IMR-90 (cell line): ENCODE measurements around the gene B3GLCT. TPM values are rescaled to one million over a fixed set of nuclear protein-coding genes. Genes with fewer than 3 reads are reported as not detected.

Experiments used
- ATAC-seq: fragments of 200-7000 bp; cut with Tn5 transposase; 2 replicates; pipeline ENCODE4 v1.9.1; 2020; ENCODE audit warnings: low read depth, mild to moderate bottlenecking, moderate library complexity
- BruUV-seq: library from RNA; stranded (reverse); fragments of 400-500 nt; replicated peaks from 2 replicates; lab custom pipeline; 2021; lab: Mats Ljungman, UMichigan
- CTCF ChIA-PET: fragments of 300-600 bp; formaldehyde crosslinking; extraction: SDS; loops from one replicate; lab custom pipeline; 2021; ENCODE audit warnings: antibody characterized with exemption; lab: Yijun Ruan, JAX
- POLR2A ChIA-PET: fragments of 300-600 bp; sonication (Branson Sonifier 250); formaldehyde crosslinking; loops from one replicate; lab custom pipeline; 2022; ENCODE audit warnings: antibody characterized with exemption; ENCODE audit not compliant: unreplicated experiment; lab: Charles Lee
- DNase-seq: peaks from one replicate; pipeline ENCODE4 v3.0.0; 2013
- H2AFZ ChIP-seq: replicated peaks from 2 replicates; pipeline ENCODE3; 2013; ENCODE audit warnings: low read length, mild to moderate bottlenecking; ENCODE audit not compliant: poor library complexity
- H2AK5ac ChIP-seq: 2 replicates; pipeline ENCODE4 v1.6.1; 2013; ENCODE audit warnings: low read depth, low read length, inconsistent platforms
- H2AK9ac ChIP-seq: replicated peaks from 2 replicates; pipeline ENCODE3; 2013; ENCODE audit warnings: mild to moderate bottlenecking, low read depth, low read length, moderate library complexity; ENCODE audit not compliant: poor library complexity
- H2BK120ac ChIP-seq: 2 replicates; pipeline ENCODE4 v1.6.1; 2013; ENCODE audit warnings: low read depth, low read length, inconsistent platforms
- H2BK15ac ChIP-seq: 3 replicates; pipeline ENCODE4 v1.6.1; 2013; ENCODE audit warnings: low read depth, low read length, inconsistent platforms
- H2BK20ac ChIP-seq: 2 replicates; pipeline ENCODE4 v1.6.1; 2013; ENCODE audit warnings: low read depth, mild to moderate bottlenecking, inconsistent platforms, low read length, moderate library complexity
- H2BK5ac ChIP-seq: 2 replicates; pipeline ENCODE4 v1.6.1; 2013; ENCODE audit warnings: mild to moderate bottlenecking, low read depth, low read length, inconsistent platforms; ENCODE audit not compliant: poor library complexity, severe bottlenecking
- H3K14ac ChIP-seq: replicated peaks from 2 replicates; pipeline ENCODE4 v1.6.1; 2013; ENCODE audit warnings: low read depth, low read length, inconsistent platforms
- H3K18ac ChIP-seq: 2 replicates; pipeline ENCODE4 v1.6.1; 2013; ENCODE audit warnings: low read depth, low read length, control low read depth
- H3K23ac ChIP-seq: 2 replicates; pipeline ENCODE4 v1.6.1; 2013; ENCODE audit warnings: low read depth, low read length, inconsistent platforms
- H3K27ac ChIP-seq: 2 replicates; pipeline ENCODE4 v1.5.1; 2013; ENCODE audit warnings: mild to moderate bottlenecking, control low read depth, low read length; ENCODE audit not compliant: insufficient read depth
- H3K27me3 ChIP-seq: 2 replicates; pipeline ENCODE4 v1.6.1; 2013; ENCODE audit warnings: low read length; ENCODE audit not compliant: control insufficient read depth, insufficient read depth
- H3K36me3 ChIP-seq: 2 replicates; pipeline ENCODE4 v1.6.1; 2013; ENCODE audit warnings: low read length, mixed read lengths; ENCODE audit not compliant: control insufficient read depth, insufficient read depth
- H3K4ac ChIP-seq: 2 replicates; pipeline ENCODE4 v1.6.1; 2013; ENCODE audit warnings: low read depth, low read length, inconsistent platforms
- H3K4me1 ChIP-seq: 2 replicates; pipeline ENCODE4 v1.6.1; 2013; ENCODE audit warnings: low read length, mixed read lengths; ENCODE audit not compliant: control insufficient read depth, insufficient read depth
- H3K4me2 ChIP-seq: 2 replicates; pipeline ENCODE4 v1.6.1; 2013; ENCODE audit warnings: low read depth, mild to moderate bottlenecking, control low read depth, low read length, moderate library complexity
- H3K4me3 ChIP-seq: 2 replicates; pipeline ENCODE4 v1.5.1; 2013; ENCODE audit warnings: low read depth, mild to moderate bottlenecking, control low read depth, low read length, moderate library complexity; ENCODE audit not compliant: insufficient read depth
- H3K56ac ChIP-seq: 2 replicates; pipeline ENCODE4 v1.6.1; 2013; ENCODE audit warnings: low read length, inconsistent platforms; ENCODE audit not compliant: insufficient read depth; ENCODE audit errors: extremely low read depth
- H3K79me1 ChIP-seq, 2 experiments: 2 replicates each; pipeline ENCODE4 v1.6.1; 2013; ENCODE audit warnings: low read length in 2 of 2, inconsistent platforms in 1 of 2, low read depth in 1 of 2
- H3K9ac ChIP-seq: 2 replicates; pipeline ENCODE4 v1.6.1; 2013; ENCODE audit warnings: low read depth, low read length, control low read depth
- H3K9me1 ChIP-seq: 2 replicates; pipeline ENCODE4 v1.6.1; 2013; ENCODE audit warnings: low read length, inconsistent platforms; ENCODE audit not compliant: insufficient read depth
- H3K9me3 ChIP-seq: 2 replicates; pipeline ENCODE4 v1.6.1; 2013; ENCODE audit warnings: low read length; ENCODE audit not compliant: control insufficient read depth, insufficient read depth
- H4K20me1 ChIP-seq: 2 replicates; pipeline ENCODE4 v1.6.1; 2013; ENCODE audit warnings: low read length, inconsistent platforms; ENCODE audit not compliant: insufficient read depth
- H4K5ac ChIP-seq: 2 replicates; pipeline ENCODE4 v1.6.1; 2013; ENCODE audit warnings: mild to moderate bottlenecking, low read depth, low read length, control low read depth
- H4K8ac ChIP-seq, 2 experiments: 2 replicates each; pipeline ENCODE4 v1.6.1; 2013; ENCODE audit warnings: low read depth in 2 of 2, low read length in 2 of 2, control low read depth in 1 of 2, inconsistent platforms in 1 of 2
- H4K91ac ChIP-seq: 2 replicates; pipeline ENCODE4 v1.6.1; 2013; ENCODE audit warnings: low read depth, low read length, inconsistent platforms; ENCODE audit not compliant: insufficient read depth
- CHD1 ChIP-seq: IDR thresholded peaks from 2 replicates; pipeline ENCODE4 v1.6.1; 2012; ENCODE audit warnings: low read depth, low read length, improper control_type of control experiment
- FOS ChIP-seq: fragments of 150-350 bp; IDR thresholded peaks from 2 replicates; pipeline ENCODE4 v1.6.1; 2016; ENCODE audit warnings: low read depth, low read length
- MAFK ChIP-seq: IDR thresholded peaks from 2 replicates; pipeline ENCODE4 v1.6.1; 2012; ENCODE audit warnings: low read depth, low read length, improper control_type of control experiment
- MXI1 ChIP-seq: IDR thresholded peaks from 2 replicates; pipeline ENCODE4 v1.6.1; 2012; ENCODE audit warnings: low read depth, mild to moderate bottlenecking, low read length, moderate library complexity, borderline replicate concordance
- NFE2L2 ChIP-seq: fragments of 150-350 bp; IDR thresholded peaks from 2 replicates; pipeline ENCODE4 v1.6.1; 2016; ENCODE audit warnings: low read depth, mild to moderate bottlenecking, low read length
- RAD21 ChIP-seq: IDR thresholded peaks from 2 replicates; pipeline ENCODE4 v1.6.1; 2012; ENCODE audit warnings: low read length, improper control_type of control experiment
- RFX5 ChIP-seq: IDR thresholded peaks from 2 replicates; pipeline ENCODE4 v1.8.0; 2012; ENCODE audit warnings: low read depth, mild to moderate bottlenecking, low read length, moderate library complexity
- SMC3 ChIP-seq: fragments of 150-350 bp; IDR thresholded peaks from 2 replicates; pipeline ENCODE4 v1.6.1; 2016; ENCODE audit warnings: low read depth, mild to moderate bottlenecking, antibody characterized with exemption, low read length, moderate library complexity
- WGBS, 2 experiments: methylation state at CpG; one replicate each; pipeline versions ENCODE4 v1.1.5 to v1.1.7; 2013; ENCODE audit warnings: missing lambda C conversion rate in 2 of 2; ENCODE audit not compliant: insufficient read length in 1 of 2; ENCODE audit errors: extremely low coverage in 2 of 2; 5-methylcytosine and 5-hydroxymethylcytosine counted together
- dilution Hi-C: fragments of 300-500 bp; cut with HindIII; formaldehyde crosslinking; loops from one replicate; pipeline ENCODE4 v1.14.3; 2018; ENCODE audit warnings: low sequenced_read_pairs; ENCODE audit not compliant: unreplicated experiment
- in situ Hi-C: fragments of 300-500 bp; cut with MboI; formaldehyde crosslinking; loops from 3 replicates; pipeline ENCODE4 v1.14.3; 2019; ENCODE audit warnings: low sequenced_read_pairs, inconsistent platforms, mixed read lengths
- intact Hi-C: fragments of 100-400 bp; cut with micrococcal nuclease; formaldehyde crosslinking; loops from 2 replicates; pipeline ENCODE4 v1.10.0; 2022
- polyA plus RNA-seq, 3 experiments: library from polyadenylated mRNA; depleted of rRNA; stranded (reverse); fragments of >200 nt; gene quantifications; 2 replicates each; pipeline ENCODE4 v1.2.3, GENCODE V29; 2012; ENCODE audit warnings: low replicate concordance in 1 of 3
- total RNA-seq: library from RNA; depleted of rRNA; stranded (reverse); fragments of >200 nt; gene quantifications from 2 replicates; pipeline ENCODE4 v1.2.3, GENCODE V29; 2012
- TF ChIP-seq, protein P1 (sequence below): conservative IDR thresholded peaks from 2 replicates; pipeline ENCODE4 v1.5.1; 2012; ENCODE audit warnings: mild to moderate bottlenecking, low read depth, low read length, improper control_type of control experiment
- TF ChIP-seq, protein P2 (sequence below): fragments of 150-350 bp; IDR thresholded peaks from 2 replicates; pipeline ENCODE4 v1.6.1; 2017; ENCODE audit warnings: mild to moderate bottlenecking, antibody characterized with exemption, low read length, low read depth
- TF ChIP-seq, protein P3 (sequence below): fragments of 150-350 bp; IDR thresholded peaks from 2 replicates; pipeline ENCODE4 v1.6.1; 2016; ENCODE audit warnings: low read depth, mild to moderate bottlenecking, low read length, moderate library complexity, borderline replicate concordance

B3GLCT gene
- total and polyA plus RNA-seq, 2 of the 4 experiments (the other 2 are of a cell fraction): 2.0 to 4.5 TPM

DNA sequence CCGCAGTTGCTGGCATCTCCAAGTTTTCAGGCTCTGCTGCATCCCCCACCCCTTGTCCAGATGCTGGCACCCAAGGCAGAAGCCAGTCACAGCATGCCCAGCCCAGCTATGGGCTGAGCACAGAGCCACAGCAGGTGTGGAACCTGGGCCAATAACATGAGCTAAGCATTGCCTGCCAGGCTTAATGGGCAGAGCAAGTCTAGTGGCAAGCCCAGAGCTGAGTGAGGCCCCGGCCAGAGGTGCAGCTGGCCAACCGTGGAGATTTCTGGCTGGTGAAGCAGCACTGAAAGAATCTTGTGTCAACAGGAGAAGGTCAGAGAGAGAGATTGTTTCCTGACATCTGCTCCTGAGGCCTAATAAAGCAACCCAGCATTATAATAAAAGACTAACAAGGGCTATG, 111.0 kb downstream of the B3GLCT start:
- Histone ChIP-seq H3K27me3 (no peaks in the 10 kb centered on the region), H3K18ac (no peak overlapping the region), H2AFZ (no peak overlapping the region), H3K56ac (no peak overlapping the region), H3K4me3 (no peak overlapping the region), H4K91ac (no peak overlapping the region), H2BK20ac (no peak overlapping the region), H3K4ac (no peak overlapping the region), H2BK120ac (no peak overlapping the region), H4K5ac (no peak overlapping the region), H3K79me1 (no peaks in the 10 kb centered on the region), H4K8ac (no peak overlapping the region), H2AK5ac (no peak overlapping the region), H3K9me3 (peaks cover 5% of the 10 kb centered on the region), H3K23ac (no peak overlapping the region), H2BK15ac (no peak overlapping the region), H3K27ac (no peak overlapping the region), H2BK5ac (no peak overlapping the region), H2AK9ac (no peak overlapping the region), H3K36me3 (no peaks in the 10 kb centered on the region), H3K4me2 (no peak overlapping the region), H4K20me1 (no peaks in the 10 kb centered on the region), H3K14ac (no peak overlapping the region), H3K9ac (no peak overlapping the region), H3K4me1 (no peaks in the 10 kb centered on the region), H3K9me1 (no peaks in the 10 kb centered on the region)
- intact Hi-C loops (no loop called here), dilution Hi-C loops (no loop called here), in situ Hi-C loops (no loop called here)
- WGBS, 2 experiments: no CpG with 5 or more reads among the region's 3 CpGs
- ChIA-PET POLR2A (no interaction called here), CTCF (no interaction called here)
- TF ChIP-seq SMC3: no peak
- no peak for TF ChIP-seq FOS
- TF ChIP-seq NFE2L2: no peak
- TF ChIP-seq, protein P1, sequence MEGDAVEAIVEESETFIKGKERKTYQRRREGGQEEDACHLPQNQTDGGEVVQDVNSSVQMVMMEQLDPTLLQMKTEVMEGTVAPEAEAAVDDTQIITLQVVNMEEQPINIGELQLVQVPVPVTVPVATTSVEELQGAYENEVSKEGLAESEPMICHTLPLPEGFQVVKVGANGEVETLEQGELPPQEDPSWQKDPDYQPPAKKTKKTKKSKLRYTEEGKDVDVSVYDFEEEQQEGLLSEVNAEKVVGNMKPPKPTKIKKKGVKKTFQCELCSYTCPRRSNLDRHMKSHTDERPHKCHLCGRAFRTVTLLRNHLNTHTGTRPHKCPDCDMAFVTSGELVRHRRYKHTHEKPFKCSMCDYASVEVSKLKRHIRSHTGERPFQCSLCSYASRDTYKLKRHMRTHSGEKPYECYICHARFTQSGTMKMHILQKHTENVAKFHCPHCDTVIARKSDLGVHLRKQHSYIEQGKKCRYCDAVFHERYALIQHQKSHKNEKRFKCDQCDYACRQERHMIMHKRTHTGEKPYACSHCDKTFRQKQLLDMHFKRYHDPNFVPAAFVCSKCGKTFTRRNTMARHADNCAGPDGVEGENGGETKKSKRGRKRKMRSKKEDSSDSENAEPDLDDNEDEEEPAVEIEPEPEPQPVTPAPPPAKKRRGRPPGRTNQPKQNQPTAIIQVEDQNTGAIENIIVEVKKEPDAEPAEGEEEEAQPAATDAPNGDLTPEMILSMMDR: no peak
- TF ChIP-seq RFX5: no peak
- TF ChIP-seq RAD21: no peak
- no peak for TF ChIP-seq MAFK
- TF ChIP-seq, protein P2, sequence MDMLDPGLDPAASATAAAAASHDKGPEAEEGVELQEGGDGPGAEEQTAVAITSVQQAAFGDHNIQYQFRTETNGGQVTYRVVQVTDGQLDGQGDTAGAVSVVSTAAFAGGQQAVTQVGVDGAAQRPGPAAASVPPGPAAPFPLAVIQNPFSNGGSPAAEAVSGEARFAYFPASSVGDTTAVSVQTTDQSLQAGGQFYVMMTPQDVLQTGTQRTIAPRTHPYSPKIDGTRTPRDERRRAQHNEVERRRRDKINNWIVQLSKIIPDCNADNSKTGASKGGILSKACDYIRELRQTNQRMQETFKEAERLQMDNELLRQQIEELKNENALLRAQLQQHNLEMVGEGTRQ: no peak
- no peak for TF ChIP-seq CHD1
- no peak for TF ChIP-seq MXI1
- TF ChIP-seq, protein P3, sequence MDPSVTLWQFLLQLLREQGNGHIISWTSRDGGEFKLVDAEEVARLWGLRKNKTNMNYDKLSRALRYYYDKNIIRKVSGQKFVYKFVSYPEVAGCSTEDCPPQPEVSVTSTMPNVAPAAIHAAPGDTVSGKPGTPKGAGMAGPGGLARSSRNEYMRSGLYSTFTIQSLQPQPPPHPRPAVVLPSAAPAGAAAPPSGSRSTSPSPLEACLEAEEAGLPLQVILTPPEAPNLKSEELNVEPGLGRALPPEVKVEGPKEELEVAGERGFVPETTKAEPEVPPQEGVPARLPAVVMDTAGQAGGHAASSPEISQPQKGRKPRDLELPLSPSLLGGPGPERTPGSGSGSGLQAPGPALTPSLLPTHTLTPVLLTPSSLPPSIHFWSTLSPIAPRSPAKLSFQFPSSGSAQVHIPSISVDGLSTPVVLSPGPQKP: no peak
- ATAC-seq (no peak), DNase-seq (peak; percentile 1)
- no TSS peak for BruUV-seq
